Trophoblast cell (in vitro differentiated cells and primary cell): Measurements from ENCODE around the gene CACNA2D3.

Experiments used
- DNase-seq, 2 donors: peaks; one replicate each; pipeline ENCODE4 v3.0.0-alpha.2; 2016
- H2AFZ ChIP-seq: 2 replicates; pipeline ENCODE4 v1.6.1; 2013; ENCODE audit warnings: low read length, moderate library complexity, mild to moderate bottlenecking; ENCODE audit not compliant: insufficient read depth, poor library complexity
- H2AK5ac ChIP-seq: 2 replicates; pipeline ENCODE4 v1.6.1; 2013; ENCODE audit warnings: mild to moderate bottlenecking, low read length
- H2BK120ac ChIP-seq: 2 replicates; pipeline ENCODE4 v1.6.1; 2013; ENCODE audit warnings: low read length, mild to moderate bottlenecking, moderate library complexity; ENCODE audit not compliant: insufficient read depth, poor library complexity
- H2BK12ac ChIP-seq: 2 replicates; pipeline ENCODE4 v1.6.1; 2013; ENCODE audit warnings: mild to moderate bottlenecking, low read length, moderate library complexity
- H2BK5ac ChIP-seq: 2 replicates; pipeline ENCODE4 v1.6.1; 2013; ENCODE audit warnings: low read length, low read depth, moderate library complexity, mild to moderate bottlenecking; ENCODE audit not compliant: poor library complexity
- H3K14ac ChIP-seq: 2 replicates; pipeline ENCODE4 v1.6.1; 2013; ENCODE audit warnings: mild to moderate bottlenecking, low read length
- H3K18ac ChIP-seq: 2 replicates; pipeline ENCODE4 v1.6.1; 2013; ENCODE audit warnings: mild to moderate bottlenecking, low read length
- H3K23ac ChIP-seq: 2 replicates; pipeline ENCODE4 v1.6.1; 2013; ENCODE audit warnings: low read length
- H3K27ac ChIP-seq: 2 replicates; pipeline ENCODE4 v1.5.1; 2013; ENCODE audit warnings: low read depth, mild to moderate bottlenecking, inconsistent platforms, low read length, moderate library complexity
- H3K27me3 ChIP-seq: 2 replicates; pipeline ENCODE4 v1.6.1; 2013; ENCODE audit warnings: inconsistent platforms, mild to moderate bottlenecking, low read length, moderate library complexity; ENCODE audit not compliant: insufficient read depth
- H3K36me3 ChIP-seq, 2 experiments: 1 replicate in 1 of 2; 2 replicates in 1 of 2; pipeline ENCODE4 v1.6.1; 2013; ENCODE audit warnings: low read length in 2 of 2, mild to moderate bottlenecking in 2 of 2, moderate library complexity in 1 of 2; ENCODE audit not compliant: insufficient read depth in 2 of 2, control insufficient read depth in 1 of 2
- H3K4ac ChIP-seq: 2 replicates; pipeline ENCODE4 v1.6.1; 2013; ENCODE audit warnings: low read depth, mild to moderate bottlenecking, low read length, moderate library complexity
- H3K4me1 ChIP-seq, 2 experiments: 1 replicate in 1 of 2; 2 replicates in 1 of 2; pipeline ENCODE4 v1.6.1; 2013; ENCODE audit warnings: low read length in 2 of 2, mild to moderate bottlenecking in 2 of 2, moderate library complexity in 1 of 2; ENCODE audit not compliant: insufficient read depth in 2 of 2, control insufficient read depth in 1 of 2
- H3K4me2 ChIP-seq: 2 replicates; pipeline ENCODE4 v1.6.1; 2013; ENCODE audit warnings: inconsistent platforms, mild to moderate bottlenecking, low read length, moderate library complexity
- H3K4me3 ChIP-seq: 2 replicates; pipeline ENCODE4 v1.5.1; 2013; ENCODE audit warnings: mild to moderate bottlenecking, low read depth, low read length, inconsistent platforms
- H3K79me1 ChIP-seq: one replicate; pipeline ENCODE4 v1.6.1; 2013; ENCODE audit warnings: low read length
- H3K79me2 ChIP-seq: 2 replicates; pipeline ENCODE4 v1.6.1; 2013; ENCODE audit warnings: low read length, mild to moderate bottlenecking; ENCODE audit not compliant: control insufficient read depth, insufficient read depth, poor library complexity
- H3K9ac ChIP-seq: 2 replicates; pipeline ENCODE4 v1.6.1; 2013; ENCODE audit warnings: mild to moderate bottlenecking, low read length
- H3K9me3 ChIP-seq: 2 replicates; pipeline ENCODE4 v1.6.1; 2013; ENCODE audit warnings: low read depth, mild to moderate bottlenecking, control low read depth, inconsistent platforms, low read length; ENCODE audit not compliant: insufficient read depth
- H4K12ac ChIP-seq: 2 replicates; pipeline ENCODE4 v1.6.1; 2013; ENCODE audit warnings: low read depth, mild to moderate bottlenecking, low read length, moderate library complexity
- H4K8ac ChIP-seq: 2 replicates; pipeline ENCODE4 v1.6.1; 2013; ENCODE audit warnings: low read depth, mild to moderate bottlenecking, low read length, moderate library complexity
- H4K91ac ChIP-seq: one replicate; pipeline ENCODE4 v1.6.1; 2013; ENCODE audit warnings: low read depth, mild to moderate bottlenecking, low read length, moderate library complexity
- WGBS: extraction: QIAGEN DNeasy Blood & Tissue Kit; methylation state at CpG from one replicate; pipeline ENCODE4 v1.1.7; 2013; ENCODE audit warnings: missing lambda C conversion rate; ENCODE audit not compliant: insufficient read length, insufficient coverage; ENCODE audit errors: extremely low coverage; 5-methylcytosine and 5-hydroxymethylcytosine counted together

Gene CACNA2D3

GRCh38 chr3:54358316-54358715 is 236.0 kb downstream of the CACNA2D3 start:
- H2AFZ ChIP-seq = no peak overlapping the region
- no peak for DNase-seq
- no peak overlapping the region for H3K4ac ChIP-seq
- H3K14ac ChIP-seq = no peak overlapping the region
- no peak overlapping the region for H4K12ac ChIP-seq
- H3K4me3 ChIP-seq = no peak overlapping the region
- no peak overlapping the region for H2BK12ac ChIP-seq
- no peak overlapping the region for H3K18ac ChIP-seq
- H3K4me2 ChIP-seq = no peak overlapping the region
- no peaks in the 10 kb centered on the region for H3K9me3 ChIP-seq
- no peak overlapping the region for H3K9ac ChIP-seq
- H2AK5ac ChIP-seq = no peak overlapping the region
- WGBS = no CpG with 5 or more reads among the region's 4 CpGs
- H2BK120ac ChIP-seq = no peak overlapping the region
- H3K23ac ChIP-seq = no peak overlapping the region
- no peaks in the 10 kb centered on the region for H3K27me3 ChIP-seq
- no peak overlapping the region for H4K91ac ChIP-seq
- H3K36me3 ChIP-seq = no peaks in the 10 kb centered on the region
- H4K8ac ChIP-seq = no peak overlapping the region
- no peak overlapping the region for H3K27ac ChIP-seq
- no peaks in the 10 kb centered on the region for H3K79me1 ChIP-seq
- no peaks in the 10 kb centered on the region for H3K79me2 ChIP-seq
- H2BK5ac ChIP-seq = no peak overlapping the region
- no peaks in the 10 kb centered on the region for H3K4me1 ChIP-seq

- Histone ChIP-seq H3K18ac (no peak overlapping the region), H3K79me2 (no peaks in the 10 kb centered on the region)
- WGBS = no CpG with 5 or more reads among the region's 8 CpGs
These were observed 236.8 kb downstream of the CACNA2D3 start for GRCh38 chr3:54358969-54359694.

GRCh38 chr3:54360320-54360719 is 238.0 kb downstream of the CACNA2D3 start:
- H4K12ac ChIP-seq = no peak overlapping the region
- no peak overlapping the region for H3K4me3 ChIP-seq
- WGBS = no CpG with 5 or more reads among the region's 3 CpGs
- no peak overlapping the region for H2AK5ac ChIP-seq
- H3K4me2 ChIP-seq = no peak overlapping the region
- H3K23ac ChIP-seq = no peak overlapping the region
- no peaks in the 10 kb centered on the region for H3K9me3 ChIP-seq
- H3K36me3 ChIP-seq = no peaks in the 10 kb centered on the region
- H3K18ac ChIP-seq = no peak overlapping the region
- H3K79me1 ChIP-seq = no peaks in the 10 kb centered on the region
- no peak overlapping the region for H4K91ac ChIP-seq
- no peak overlapping the region for H3K4ac ChIP-seq
- H3K79me2 ChIP-seq = no peaks in the 10 kb centered on the region
- H4K8ac ChIP-seq = no peak overlapping the region
- no peak overlapping the region for H3K14ac ChIP-seq
- H3K27ac ChIP-seq = no peak overlapping the region
- no peaks in the 10 kb centered on the region for H3K4me1 ChIP-seq
- H2BK5ac ChIP-seq = no peak overlapping the region
- H2BK120ac ChIP-seq = no peak overlapping the region
- H2BK12ac ChIP-seq = no peak overlapping the region
- H2AFZ ChIP-seq = no peak overlapping the region
- DNase-seq = no peak
- no peaks in the 10 kb centered on the region for H3K27me3 ChIP-seq
- no peak overlapping the region for H3K9ac ChIP-seq

More at GRCh38 chr3:54358969-54359694, 236.8 kb downstream of the CACNA2D3 start:
- Histone ChIP-seq H4K8ac (no peak overlapping the region), H4K91ac (no peak overlapping the region), H3K27me3 (no peaks in the 10 kb centered on the region), H3K14ac (no peak overlapping the region), H3K4me2 (no peak overlapping the region), H3K36me3 (no peaks in the 10 kb centered on the region), H2AFZ (no peak overlapping the region), H2BK12ac (no peak overlapping the region), H3K9me3 (no peaks in the 10 kb centered on the region), H3K4ac (no peak overlapping the region), H2BK120ac (no peak overlapping the region), H2AK5ac (no peak overlapping the region), H3K4me3 (no peak overlapping the region), H3K9ac (no peak overlapping the region), H3K23ac (no peak overlapping the region), H3K79me1 (no peaks in the 10 kb centered on the region), H3K27ac (no peak overlapping the region), H4K12ac (no peak overlapping the region), H3K4me1 (no peaks in the 10 kb centered on the region), H2BK5ac (no peak overlapping the region)
- no peak for DNase-seq

GRCh38 chr3:54361746-54362283 is 239.5 kb downstream of the CACNA2D3 start:
- Histone ChIP-seq H4K12ac (no peak overlapping the region), H4K91ac (no peak overlapping the region), H3K4me2 (no peak overlapping the region), H3K4me3 (no peak overlapping the region), H3K9me3 (no peaks in the 10 kb centered on the region), H3K4me1 (no peaks in the 10 kb centered on the region), H3K4ac (no peak overlapping the region), H3K23ac (no peak overlapping the region), H2BK12ac (no peak overlapping the region), H3K27me3 (no peaks in the 10 kb centered on the region), H4K8ac (no peak overlapping the region), H2AK5ac (no peak overlapping the region), H2AFZ (no peak overlapping the region), H3K9ac (no peak overlapping the region), H3K36me3 (no peaks in the 10 kb centered on the region), H3K18ac (no peak overlapping the region), H2BK5ac (no peak overlapping the region), H3K14ac (no peak overlapping the region), H3K27ac (no peak overlapping the region), H3K79me1 (no peaks in the 10 kb centered on the region), H3K79me2 (no peaks in the 10 kb centered on the region), H2BK120ac (no peak overlapping the region)
- no CpG with 5 or more reads among the region's 7 CpGs for WGBS
- DNase-seq = no peak
